SH-SY5Y (cell line): ENCODE results near the gene DOC2B.

Source experiments
- GATA2 ChIP-seq: IDR thresholded peaks from 2 replicates; pipeline ENCODE4 v1.6.1; 2011; ENCODE audit warnings: mild to moderate bottlenecking, low read depth, low read length
- GATA3 ChIP-seq: IDR thresholded peaks from 2 replicates; pipeline ENCODE4 v1.6.1; 2011; ENCODE audit warnings: low read depth, mild to moderate bottlenecking, low read length, moderate library complexity

DNA sequence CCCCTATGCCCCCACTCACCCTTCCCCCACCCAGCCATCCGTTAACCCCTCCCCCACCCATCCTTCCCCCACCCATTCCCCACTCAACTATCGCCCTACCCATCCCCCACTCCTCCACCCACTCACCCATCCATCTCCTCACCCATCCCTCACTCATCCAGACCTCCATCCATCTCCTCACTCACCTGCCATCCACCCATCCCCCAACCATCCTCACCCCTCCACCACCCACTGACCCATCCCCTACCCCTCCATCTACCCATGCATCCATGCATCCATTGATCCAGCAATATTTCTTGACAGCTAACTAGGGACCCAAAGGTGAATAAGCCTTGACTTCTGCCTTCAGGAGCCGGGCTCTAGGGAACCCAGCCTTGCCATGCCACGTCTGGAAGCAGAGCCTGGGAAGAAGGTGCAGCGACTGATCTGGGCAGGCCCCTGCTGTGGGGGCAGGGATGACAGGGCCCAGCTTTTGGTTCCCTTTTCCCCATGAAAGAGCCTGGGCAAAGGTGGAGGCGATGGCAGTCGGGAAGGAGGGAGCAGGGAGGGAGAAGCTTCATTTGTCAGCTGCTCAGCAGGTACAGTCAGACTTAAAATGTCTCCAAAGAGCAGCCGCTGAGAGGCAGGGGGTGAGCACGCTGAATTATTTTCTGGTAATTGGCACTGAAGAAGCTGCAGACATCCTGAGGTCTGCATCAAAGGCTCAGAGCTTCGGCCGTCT lies 23.1 kb upstream of the DOC2B start:
- TF ChIP-seq GATA2: no peak
- TF ChIP-seq GATA3: no peak
